HG02870 (cell line): ENCODE measurements around the gene COL11A1.
"Not testable (repeated sequence)": the region's sequence is repeated elsewhere in the genome, so short reads cannot be mapped to it uniquely, and the experiment has no call there.

Experiments
- ATAC-seq: cut with Tn5 transposase; IDR thresholded peaks from one replicate; pipeline ENCODE4 v1.9.1; 2021; ENCODE audit warnings: mild to moderate bottlenecking, moderate library complexity; ENCODE audit not compliant: unreplicated experiment

The COL11A1 gene

DNA sequence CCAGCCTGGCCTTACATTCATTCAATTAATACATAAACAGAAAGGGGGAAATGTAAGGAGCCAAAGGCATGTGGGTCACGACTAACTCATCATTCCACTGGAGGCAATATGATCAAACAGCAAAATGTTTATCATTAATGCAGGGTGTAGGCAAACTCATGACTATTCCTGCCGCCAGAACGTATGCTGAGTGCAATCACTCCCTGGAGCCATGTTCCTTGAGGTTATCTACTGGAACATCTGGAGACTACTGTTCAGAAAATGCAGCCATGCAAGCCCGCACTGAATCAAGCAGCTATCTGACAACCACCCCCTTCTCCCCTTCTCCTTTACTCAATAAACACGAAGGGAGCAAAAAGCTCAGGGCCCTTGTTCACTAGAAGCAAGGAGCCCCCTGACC lies 267.6 kb downstream of the COL11A1 start:
- ATAC-seq = no peak

DNA sequence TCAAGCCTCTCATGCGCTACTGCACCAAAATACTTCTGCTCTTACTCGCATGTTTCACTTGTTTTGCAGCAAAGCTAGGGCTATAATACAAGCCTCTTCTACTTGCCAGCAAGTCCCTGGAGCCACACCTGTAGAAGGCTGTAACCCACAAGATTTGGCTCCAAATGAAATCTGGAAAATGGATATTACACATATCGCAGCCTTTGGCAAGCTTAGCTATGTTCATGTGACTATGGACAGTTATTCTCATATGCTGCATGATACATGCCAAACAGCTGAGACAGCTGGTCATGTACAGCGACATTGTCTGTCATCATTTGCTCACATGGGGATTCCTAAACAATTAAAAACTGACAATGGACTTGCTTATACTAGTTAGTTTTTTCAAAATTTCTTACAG lies 270.3 kb downstream of the COL11A1 start:
- ATAC-seq = no peak

DNA sequence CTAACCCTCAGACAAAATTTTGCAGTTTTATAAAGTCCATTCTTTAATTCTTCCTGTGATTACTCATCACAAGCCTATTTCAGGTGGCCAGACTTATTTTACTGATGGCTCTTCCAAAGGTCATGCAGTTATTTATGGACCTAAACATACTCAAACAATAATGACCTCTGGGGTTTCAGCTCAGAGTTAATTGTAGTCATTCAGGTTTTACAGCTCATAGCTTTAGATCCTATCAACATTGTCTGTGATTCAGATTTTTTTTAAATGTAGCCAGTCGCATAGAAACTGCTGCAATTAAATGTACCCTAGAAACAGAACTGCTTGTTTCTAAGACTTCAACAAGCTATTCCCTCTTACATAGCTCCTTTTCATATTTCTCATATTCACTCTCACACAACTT lies 270.8 kb downstream of the COL11A1 start:
- ATAC-seq = no peak

DNA sequence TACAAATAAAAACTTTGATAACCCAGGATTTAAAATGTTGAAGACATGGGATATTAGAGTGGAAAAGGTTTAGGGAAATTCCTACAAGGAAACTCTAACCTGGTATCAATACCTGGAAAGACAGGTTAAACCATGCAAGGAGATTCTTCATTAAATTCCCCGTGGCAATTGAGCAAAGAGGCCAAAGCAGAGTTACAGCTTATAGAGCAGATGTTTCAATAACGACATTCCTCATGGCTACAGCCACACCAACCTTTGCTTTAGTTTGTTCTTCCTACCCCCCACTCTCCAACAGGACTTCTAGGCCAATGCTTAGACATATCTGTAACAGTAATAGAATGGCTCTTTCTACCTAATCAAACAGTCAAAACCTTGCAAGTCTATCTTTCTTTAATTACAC lies 271.3 kb downstream of the COL11A1 start:
- ATAC-seq = no peak

DNA sequence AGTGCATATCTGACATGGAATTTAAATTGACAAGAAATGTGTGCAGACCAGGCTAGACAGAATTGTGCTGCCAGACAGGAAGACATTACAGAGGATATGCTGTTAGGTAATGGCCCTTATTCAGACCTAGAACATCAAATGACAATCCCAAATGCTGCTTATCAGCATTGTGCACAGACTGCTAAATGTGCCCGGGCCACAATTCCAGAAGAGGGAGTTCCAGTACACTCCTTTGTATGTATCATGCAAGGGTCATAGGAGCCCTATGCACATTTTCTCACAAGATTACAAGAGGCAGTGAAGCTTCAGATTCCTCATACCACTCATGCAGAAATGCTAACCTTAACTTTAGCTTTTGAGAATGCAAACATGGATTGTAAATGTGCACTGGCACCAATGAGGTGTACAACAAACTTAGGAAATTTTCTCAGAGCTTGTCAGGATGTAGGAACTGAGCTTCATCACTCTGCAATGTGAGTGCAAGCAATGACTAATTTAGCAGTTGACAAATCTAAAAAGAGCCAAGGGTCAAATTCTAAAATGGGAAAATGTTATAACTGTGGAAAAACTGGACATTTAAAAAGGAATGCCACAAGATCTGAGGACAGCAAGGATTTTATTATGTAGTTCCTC lies 273.5 kb downstream of the COL11A1 start:
- no peak for ATAC-seq

DNA sequence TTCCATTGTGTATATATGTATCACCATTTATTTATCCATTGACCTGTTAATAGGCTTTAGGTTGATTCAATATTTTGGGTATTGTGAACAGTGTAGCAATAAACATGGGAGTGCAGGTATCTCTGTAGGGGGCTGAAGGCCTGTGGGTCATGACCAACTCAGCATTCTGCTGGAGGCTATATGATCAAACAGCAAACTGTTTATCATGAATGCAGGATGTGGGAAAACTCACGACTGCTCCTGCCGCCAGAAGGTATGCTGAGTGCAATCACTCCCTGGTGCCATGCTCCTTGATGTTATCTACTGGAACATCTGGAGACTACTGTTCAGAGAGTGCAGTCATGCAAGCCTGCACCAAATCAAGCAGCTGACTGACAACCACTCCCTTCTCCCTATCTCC lies 275.2 kb downstream of the COL11A1 start:
- ATAC-seq = no peak

DNA sequence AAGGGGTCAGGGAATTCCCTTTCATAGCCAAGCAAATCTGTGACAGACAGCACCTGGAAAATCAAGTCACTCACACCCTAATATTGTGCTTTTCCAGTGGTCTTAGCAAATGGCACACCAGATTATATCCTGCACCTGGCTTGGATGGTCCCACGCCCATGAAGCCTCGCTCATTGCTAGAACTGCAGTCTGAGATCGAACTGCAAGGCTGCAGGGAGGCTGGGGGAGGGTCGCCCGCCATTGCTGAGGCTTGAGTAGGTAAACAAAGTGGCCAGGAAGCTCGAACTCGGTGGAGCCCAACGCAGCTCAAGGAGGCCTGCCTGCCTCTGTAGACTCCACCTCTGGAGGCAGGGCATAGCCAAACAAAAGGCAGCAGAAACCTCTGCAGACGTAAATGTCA lies 281.6 kb downstream of the COL11A1 start:
- ATAC-seq = not testable (repeated sequence)
